ENCODE results near the gene AKR1C8. TPM values are rescaled to one million over a fixed set of nuclear protein-coding genes. Genes with fewer than 3 reads are reported as not detected.

The AKR1C8 gene
- total RNA-seq, 1 donor from 2014 or later = not detected

DNA sequence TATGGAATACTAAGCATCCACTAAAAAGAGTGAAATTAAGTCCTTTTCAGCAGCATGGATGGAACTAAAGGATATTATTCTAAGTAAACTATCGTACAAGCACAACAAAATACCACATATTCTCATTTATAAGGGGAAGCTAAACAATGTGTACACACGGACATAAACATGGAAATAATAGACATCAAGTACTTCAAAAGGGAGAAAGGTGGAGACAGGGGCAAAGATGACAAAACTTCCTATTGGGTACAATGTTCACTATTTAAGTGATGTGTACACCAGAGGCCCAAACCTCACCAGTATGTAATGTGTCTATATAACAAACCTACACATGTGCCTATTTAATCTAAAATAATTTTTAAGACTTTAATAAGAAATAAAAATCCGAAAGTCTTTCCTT, 9.5 kb upstream of the AKR1C8 start:
- H3K9me3 ChIP-seq (ENCODE audit: insufficient read depth, low read depth, low read length) = no peaks in the 10 kb centered on the region
- no peak overlapping the region for H3K4me2 ChIP-seq (ENCODE audit: low read length)
- H4K20me1 ChIP-seq (ENCODE audit: insufficient read depth, low read length) = no peaks in the 10 kb centered on the region
- Mint-ChIP-seq H3K36me3 (ENCODE audit: low read depth, unreplicated experiment) (peaks cover 1% of the 10 kb centered on the region), H3K27ac (ENCODE audit: unreplicated experiment) (no peak overlapping the region), H3K4me3 (ENCODE audit: unreplicated experiment) (no peak overlapping the region), H3K27me3 (ENCODE audit: low read depth, unreplicated experiment) (no peaks in the 10 kb centered on the region), H3K9me3 (ENCODE audit: unreplicated experiment) (no peaks in the 10 kb centered on the region), H3K4me1 (ENCODE audit: low read depth, unreplicated experiment) (no peaks in the 10 kb centered on the region)
- no peak overlapping the region for H3K4me3 ChIP-seq (ENCODE audit: insufficient read depth, low read depth, low read length)
- H3K9ac ChIP-seq (ENCODE audit: low read length) = no peak overlapping the region
- TF ChIP-seq EZH2 (IDR thresholded peaks at IDR 0.05; ENCODE audit: insufficient read depth, low read length) = no peak
- TF ChIP-seq, protein P1, sequence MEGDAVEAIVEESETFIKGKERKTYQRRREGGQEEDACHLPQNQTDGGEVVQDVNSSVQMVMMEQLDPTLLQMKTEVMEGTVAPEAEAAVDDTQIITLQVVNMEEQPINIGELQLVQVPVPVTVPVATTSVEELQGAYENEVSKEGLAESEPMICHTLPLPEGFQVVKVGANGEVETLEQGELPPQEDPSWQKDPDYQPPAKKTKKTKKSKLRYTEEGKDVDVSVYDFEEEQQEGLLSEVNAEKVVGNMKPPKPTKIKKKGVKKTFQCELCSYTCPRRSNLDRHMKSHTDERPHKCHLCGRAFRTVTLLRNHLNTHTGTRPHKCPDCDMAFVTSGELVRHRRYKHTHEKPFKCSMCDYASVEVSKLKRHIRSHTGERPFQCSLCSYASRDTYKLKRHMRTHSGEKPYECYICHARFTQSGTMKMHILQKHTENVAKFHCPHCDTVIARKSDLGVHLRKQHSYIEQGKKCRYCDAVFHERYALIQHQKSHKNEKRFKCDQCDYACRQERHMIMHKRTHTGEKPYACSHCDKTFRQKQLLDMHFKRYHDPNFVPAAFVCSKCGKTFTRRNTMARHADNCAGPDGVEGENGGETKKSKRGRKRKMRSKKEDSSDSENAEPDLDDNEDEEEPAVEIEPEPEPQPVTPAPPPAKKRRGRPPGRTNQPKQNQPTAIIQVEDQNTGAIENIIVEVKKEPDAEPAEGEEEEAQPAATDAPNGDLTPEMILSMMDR (IDR thresholded peaks at IDR 0.05; ENCODE audit: insufficient read depth, low read depth, low read length) = no peak
- no peaks in the 10 kb centered on the region for H3K79me2 ChIP-seq (ENCODE audit: insufficient read depth, low read length)
- no peaks in the 10 kb centered on the region for H3K4me1 ChIP-seq (ENCODE audit: insufficient read depth, low read length)
- H3K27me3 ChIP-seq (ENCODE audit: insufficient read depth, low read length) = no peaks in the 10 kb centered on the region
- no peak overlapping the region for H2AFZ ChIP-seq (ENCODE audit: low read depth, low read length)
- no peak for FAIRE-seq
- no peaks in the 10 kb centered on the region for H3K36me3 ChIP-seq (ENCODE audit: insufficient read depth, low read length)
- no peak for DNase-seq (ENCODE audit: low read depth)
- H3K27ac ChIP-seq (ENCODE audit: low read depth, low read length) = no peak overlapping the region

DNA sequence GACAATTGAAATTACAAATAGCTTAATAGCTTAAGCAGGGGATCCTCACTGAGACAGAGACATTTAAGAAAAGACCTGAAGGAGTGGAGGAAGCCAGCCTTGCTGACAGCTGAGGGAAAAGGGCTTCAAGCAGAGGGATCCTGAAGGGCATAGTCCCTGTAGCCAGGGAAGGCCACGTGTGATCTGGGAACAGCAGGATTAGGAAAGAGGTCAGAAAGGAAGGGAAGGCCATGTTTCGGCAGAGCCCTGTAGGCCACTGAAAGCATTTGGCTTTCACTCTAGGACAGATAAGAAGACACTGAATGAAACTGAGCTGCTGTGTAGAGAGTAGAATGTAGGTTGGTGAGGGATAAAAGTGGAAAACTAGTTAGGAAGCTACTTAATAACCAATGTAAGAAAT, 3.4 kb upstream of the AKR1C8 start:
- no peaks in the 10 kb centered on the region for H3K79me2 ChIP-seq (ENCODE audit: insufficient read depth, low read length)
- no peak overlapping the region for H3K9ac ChIP-seq (ENCODE audit: low read length)
- no peaks in the 10 kb centered on the region for H4K20me1 ChIP-seq (ENCODE audit: insufficient read depth, low read length)
- H3K4me2 ChIP-seq (ENCODE audit: low read length) = no peak overlapping the region
- FAIRE-seq (no peak), DNase-seq (ENCODE audit: low read depth) (no peak)
- H3K4me3 ChIP-seq (ENCODE audit: insufficient read depth, low read depth, low read length) = no peak overlapping the region
- no peak overlapping the region for H3K4me3 Mint-ChIP-seq (ENCODE audit: unreplicated experiment)
- H3K4me1 ChIP-seq (ENCODE audit: insufficient read depth, low read length) = no peaks in the 10 kb centered on the region
- TF ChIP-seq, protein P1 (IDR thresholded peaks at IDR 0.05; ENCODE audit: insufficient read depth, low read depth, low read length) = no peak
- TF ChIP-seq EZH2 (IDR thresholded peaks at IDR 0.05; ENCODE audit: insufficient read depth, low read length) = no peak
- no peak overlapping the region for H3K27ac Mint-ChIP-seq (ENCODE audit: unreplicated experiment)
- no peak overlapping the region for H3K27ac ChIP-seq (ENCODE audit: low read depth, low read length)
- H3K27me3 ChIP-seq (ENCODE audit: insufficient read depth, low read length) = no peaks in the 10 kb centered on the region
- H2AFZ ChIP-seq (ENCODE audit: low read depth, low read length) = no peak overlapping the region
- no peaks in the 10 kb centered on the region for H3K9me3 ChIP-seq (ENCODE audit: insufficient read depth, low read depth, low read length)
- H3K27me3 Mint-ChIP-seq (ENCODE audit: low read depth, unreplicated experiment) = no peaks in the 10 kb centered on the region
- H3K4me1 Mint-ChIP-seq (ENCODE audit: low read depth, unreplicated experiment) = no peaks in the 10 kb centered on the region
- H3K36me3 ChIP-seq (ENCODE audit: insufficient read depth, low read length) = no peaks in the 10 kb centered on the region
- no peaks in the 10 kb centered on the region for H3K9me3 Mint-ChIP-seq (ENCODE audit: unreplicated experiment)
- no peaks in the 10 kb centered on the region for H3K36me3 Mint-ChIP-seq (ENCODE audit: low read depth, unreplicated experiment)

DNA sequence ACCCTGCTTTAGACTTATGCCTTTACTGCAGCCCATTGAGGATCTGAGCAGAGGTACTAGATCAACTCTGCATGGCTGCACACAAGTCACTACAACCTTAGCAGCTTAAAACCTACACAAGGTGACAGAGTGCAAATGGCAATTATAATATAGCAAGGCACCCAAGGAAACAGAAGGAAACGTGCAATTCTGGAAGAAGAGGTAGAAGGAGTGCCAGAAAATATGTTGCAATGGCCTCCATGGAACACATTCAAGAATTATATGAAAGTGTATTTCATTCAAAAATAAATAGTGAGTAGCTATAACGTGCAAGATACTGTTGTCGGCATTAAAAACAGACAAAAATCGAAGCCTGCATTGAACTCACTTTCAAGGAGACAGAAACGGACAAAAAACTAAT, 2.9 kb upstream of the AKR1C8 start:
- no peaks in the 10 kb centered on the region for H3K36me3 Mint-ChIP-seq (ENCODE audit: low read depth, unreplicated experiment)
- no peaks in the 10 kb centered on the region for H3K9me3 Mint-ChIP-seq (ENCODE audit: unreplicated experiment)
- no peak overlapping the region for H3K4me3 Mint-ChIP-seq (ENCODE audit: unreplicated experiment)
- DNase-seq (ENCODE audit: low read depth) (no peak), FAIRE-seq (no peak)
- Histone ChIP-seq H3K27ac (ENCODE audit: low read depth, low read length) (no peak overlapping the region), H3K27me3 (ENCODE audit: insufficient read depth, low read length) (no peaks in the 10 kb centered on the region), H3K4me3 (ENCODE audit: insufficient read depth, low read depth, low read length) (no peak overlapping the region), H4K20me1 (ENCODE audit: insufficient read depth, low read length) (no peaks in the 10 kb centered on the region), H3K9me3 (ENCODE audit: insufficient read depth, low read depth, low read length) (no peaks in the 10 kb centered on the region), H3K4me2 (ENCODE audit: low read length) (no peak overlapping the region), H2AFZ (ENCODE audit: low read depth, low read length) (no peak overlapping the region), H3K36me3 (ENCODE audit: insufficient read depth, low read length) (no peaks in the 10 kb centered on the region), H3K4me1 (ENCODE audit: insufficient read depth, low read length) (no peaks in the 10 kb centered on the region), H3K79me2 (ENCODE audit: insufficient read depth, low read length) (no peaks in the 10 kb centered on the region), H3K9ac (ENCODE audit: low read length) (no peak overlapping the region)
- no peaks in the 10 kb centered on the region for H3K4me1 Mint-ChIP-seq (ENCODE audit: low read depth, unreplicated experiment)
- H3K27me3 Mint-ChIP-seq (ENCODE audit: low read depth, unreplicated experiment) = no peaks in the 10 kb centered on the region
- H3K27ac Mint-ChIP-seq (ENCODE audit: unreplicated experiment) = no peak overlapping the region
- TF ChIP-seq EZH2 (IDR thresholded peaks at IDR 0.05; ENCODE audit: insufficient read depth, low read length) = no peak
- TF ChIP-seq, protein P1 (IDR thresholded peaks at IDR 0.05; ENCODE audit: insufficient read depth, low read depth, low read length) = no peak
